HEK293 (cell line): Measurements from ENCODE around the gene ABHD4.
"Not testable (repeated sequence)": the region's sequence is repeated elsewhere in the genome, so short reads cannot be mapped to it uniquely, and the experiment has no call there.

Source experiments
- BCL11A ChIP-seq: fragments of 450-650 bp; formaldehyde crosslinking; IDR thresholded peaks from 2 replicates; pipeline ENCODE4 v1.5.1; 2016; ENCODE audit warnings: low read depth, missing biosample characterization, missing genetic modification characterization
- CTCF ChIP-seq: fragments of 450-650 bp; formaldehyde crosslinking; IDR thresholded peaks from 2 replicates; pipeline ENCODE4 v1.5.1; 2016; ENCODE audit warnings: missing biosample characterization, missing genetic modification characterization
- ZNF292 ChIP-seq: fragments of 450-650 bp; formaldehyde crosslinking; IDR thresholded peaks from 2 replicates; pipeline ENCODE4 v1.5.1; 2016; ENCODE audit warnings: low read depth, missing biosample characterization, missing genetic modification characterization, borderline replicate concordance
- ZNF416 ChIP-seq: fragments of 450-650 bp; formaldehyde crosslinking; IDR thresholded peaks from 2 replicates; pipeline ENCODE4 v1.5.1; 2016; ENCODE audit warnings: missing biosample characterization, missing genetic modification characterization
- ZNF677 ChIP-seq: fragments of 450-650 bp; IDR thresholded peaks from 2 replicates; pipeline ENCODE4 v1.5.0; 2018; ENCODE audit warnings: missing biosample characterization, mild to moderate bottlenecking, missing genetic modification characterization, moderate library complexity
- ZXDB ChIP-seq: fragments of 450-650 bp; formaldehyde crosslinking; IDR thresholded peaks from 2 replicates; pipeline ENCODE4 v1.5.1; 2016; ENCODE audit warnings: missing biosample characterization, missing genetic modification characterization
- TF ChIP-seq, protein P1 (sequence below): fragments of 450-650 bp; formaldehyde crosslinking; IDR thresholded peaks from 2 replicates; pipeline ENCODE4 v1.5.1; 2016; ENCODE audit warnings: missing biosample characterization, missing genetic modification characterization

- TF ChIP-seq BCL11A (tag by site-specific recombination); CTCF (tag by site-specific recombination); ZNF677; ZNF416; ZXDB (tag by site-specific recombination); ZNF292: not testable (repeated sequence)
- TF ChIP-seq, protein P1, sequence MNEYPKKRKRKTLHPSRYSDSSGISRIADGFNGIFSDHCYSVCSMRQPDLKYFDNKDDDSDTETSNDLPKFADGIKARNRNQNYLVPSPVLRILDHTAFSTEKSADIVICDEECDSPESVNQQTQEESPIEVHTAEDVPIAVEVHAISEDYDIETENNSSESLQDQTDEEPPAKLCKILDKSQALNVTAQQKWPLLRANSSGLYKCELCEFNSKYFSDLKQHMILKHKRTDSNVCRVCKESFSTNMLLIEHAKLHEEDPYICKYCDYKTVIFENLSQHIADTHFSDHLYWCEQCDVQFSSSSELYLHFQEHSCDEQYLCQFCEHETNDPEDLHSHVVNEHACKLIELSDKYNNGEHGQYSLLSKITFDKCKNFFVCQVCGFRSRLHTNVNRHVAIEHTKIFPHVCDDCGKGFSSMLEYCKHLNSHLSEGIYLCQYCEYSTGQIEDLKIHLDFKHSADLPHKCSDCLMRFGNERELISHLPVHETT (tag by site-specific recombination) = not testable (repeated sequence)
These were observed 10.2 kb upstream of the ABHD4 start for GRCh38 chr14:22587677-22588422.
